ENCODE measurements around the gene EMILIN2.

GRCh38 chr18:2961821-2962220, 115.0 kb downstream of the EMILIN2 start:
- no peak for TF ChIP-seq EP300 (IDR thresholded peaks at IDR 0.05)
- no peak for TF ChIP-seq CTCF (IDR thresholded peaks at IDR 0.05)
- TF ChIP-seq POLR2AphosphoS5 (IDR thresholded peaks at IDR 0.05), result no peak
- TF ChIP-seq POLR2A (IDR thresholded peaks at IDR 0.05), result no peak
